ENCODE measurements around the gene UCK1. TPM values are rescaled to one million over a fixed set of nuclear protein-coding genes. Genes with fewer than 3 reads are reported as not detected.
"Not testable (repeated sequence)": the region's sequence is repeated elsewhere in the genome, so short reads cannot be mapped to it uniquely, and the experiment has no call there.

The UCK1 gene
- total RNA-seq, 1 donor from 2014 or later, result 19.8 TPM

GRCh38 chr9:131516100-131516499 is 15.0 kb downstream of the UCK1 start:
- Histone ChIP-seq H3K36me3 (ENCODE audit: control insufficient read depth, insufficient read depth, low read length) (peaks cover 5% of the 10 kb centered on the region), H3K4me3 (ENCODE audit: low read depth, low read length) (no peak overlapping the region), H3K27me3 (ENCODE audit: control insufficient read depth, insufficient read depth, low read length) (no peaks in the 10 kb centered on the region)
- TF ChIP-seq CTCF (IDR thresholded peaks at IDR 0.05; ENCODE audit: insufficient read depth, low read length, poor library complexity, severe bottlenecking), result no peak
- DNase-seq (ENCODE audit: low read depth), result no peak

GRCh38 chr9:131515559-131516031 is 15.5 kb downstream of the UCK1 start:
- H3K36me3 ChIP-seq (ENCODE audit: control insufficient read depth, insufficient read depth, low read length); H3K27me3 ChIP-seq (ENCODE audit: control insufficient read depth, insufficient read depth, low read length); DNase-seq (ENCODE audit: low read depth); H3K4me3 ChIP-seq (ENCODE audit: low read depth, low read length): not testable (repeated sequence)

GRCh38 chr9:131513177-131513576 is 17.9 kb downstream of the UCK1 start:
- no peak for TF ChIP-seq CTCF (IDR thresholded peaks at IDR 0.05; ENCODE audit: insufficient read depth, low read length, poor library complexity, severe bottlenecking)
- DNase-seq (ENCODE audit: low read depth), result no peak
- Histone ChIP-seq H3K36me3 (ENCODE audit: control insufficient read depth, insufficient read depth, low read length) (peaks cover 3% of the 10 kb centered on the region), H3K27me3 (ENCODE audit: control insufficient read depth, insufficient read depth, low read length) (no peaks in the 10 kb centered on the region), H3K4me3 (ENCODE audit: low read depth, low read length) (no peak overlapping the region)

- H3K36me3 ChIP-seq (ENCODE audit: control insufficient read depth, insufficient read depth, low read length), result peaks cover 2% of the 10 kb centered on the region
These were observed 19.2 kb downstream of the UCK1 start for GRCh38 chr9:131511880-131512279.

GRCh38 chr9:131511416-131511815 is 19.6 kb downstream of the UCK1 start:
- no peak for DNase-seq (ENCODE audit: low read depth)
- H3K36me3 ChIP-seq (ENCODE audit: control insufficient read depth, insufficient read depth, low read length), result peaks cover 2% of the 10 kb centered on the region
- H3K27me3 ChIP-seq (ENCODE audit: control insufficient read depth, insufficient read depth, low read length), result no peaks in the 10 kb centered on the region
- no peak for TF ChIP-seq CTCF (IDR thresholded peaks at IDR 0.05; ENCODE audit: insufficient read depth, low read length, poor library complexity, severe bottlenecking)
- H3K4me3 ChIP-seq (ENCODE audit: low read depth, low read length), result no peak overlapping the region

More at GRCh38 chr9:131511880-131512279, 19.2 kb downstream of the UCK1 start:
- H3K27me3 ChIP-seq (ENCODE audit: control insufficient read depth, insufficient read depth, low read length), result no peaks in the 10 kb centered on the region
- TF ChIP-seq CTCF (IDR thresholded peaks at IDR 0.05; ENCODE audit: insufficient read depth, low read length, poor library complexity, severe bottlenecking), result no peak
- no peak for DNase-seq (ENCODE audit: low read depth)
- no peak overlapping the region for H3K4me3 ChIP-seq (ENCODE audit: low read depth, low read length)

- Histone ChIP-seq H3K36me3 (ENCODE audit: control insufficient read depth, insufficient read depth, low read length) (peaks cover 1% of the 10 kb centered on the region), H3K27me3 (ENCODE audit: control insufficient read depth, insufficient read depth, low read length) (no peaks in the 10 kb centered on the region), H3K4me3 (ENCODE audit: low read depth, low read length) (no peak overlapping the region)
- TF ChIP-seq CTCF (IDR thresholded peaks at IDR 0.05; ENCODE audit: insufficient read depth, low read length, poor library complexity, severe bottlenecking), result no peak
- no peak for DNase-seq (ENCODE audit: low read depth)
These were observed 26.1 kb downstream of the UCK1 start for GRCh38 chr9:131505012-131505411.

All from kidney epithelial cell (primary cell).